DND-41 (cell line): Measurements from ENCODE around the gene ACTN1.

Experiments
- ATAC-seq: fragments of 200-7000 bp; cut with Tn5 transposase; 3 replicates; pipeline ENCODE4 v1.9.1; 2021; ENCODE audit warnings: low read depth; ENCODE audit not compliant: insufficient read depth
- DNase-seq: peaks from one replicate; pipeline ENCODE4 v3.0.0-alpha.2; 2020
- H2AFZ ChIP-seq: 2 replicates; pipeline ENCODE4 v1.6.0; 2012; ENCODE audit warnings: low read depth, low read length
- H3K27ac ChIP-seq: 2 replicates; pipeline ENCODE4 v1.5.1; 2012; ENCODE audit warnings: low read length, inconsistent platforms
- H3K27me3 ChIP-seq: fragments of 200-600 bp; sonication (generic); 2 replicates; pipeline ENCODE4 v1.6.0; 2012; ENCODE audit warnings: low read length, mild to moderate bottlenecking, inconsistent platforms; ENCODE audit not compliant: insufficient read depth, poor library complexity
- H3K36me3 ChIP-seq: 2 replicates; pipeline ENCODE4 v1.5.1; 2012; ENCODE audit warnings: low read length, inconsistent platforms; ENCODE audit not compliant: insufficient read depth
- H3K4me1 ChIP-seq: 2 replicates; pipeline ENCODE4 v1.5.1; 2012; ENCODE audit warnings: mild to moderate bottlenecking, low read length; ENCODE audit not compliant: insufficient read depth
- H3K4me2 ChIP-seq: 2 replicates; pipeline ENCODE4 v1.6.0; 2012; ENCODE audit warnings: mild to moderate bottlenecking, moderate library complexity, low read length, inconsistent platforms; ENCODE audit not compliant: insufficient read depth
- H3K4me3 ChIP-seq, 2 experiments: fragments of 200-600 bp in 1 of 2; shearing (Covaris generic) in 1 of 2; 2 replicates each; pipeline ENCODE4 v1.5.1; 2012 to 2016; ENCODE audit warnings: inconsistent platforms in 2 of 2, low read length in 2 of 2, mild to moderate bottlenecking in 2 of 2, low read depth in 1 of 2, moderate library complexity in 1 of 2
- H3K79me2 ChIP-seq: 2 replicates; pipeline ENCODE4 v1.6.0; 2012; ENCODE audit warnings: low read length, inconsistent platforms; ENCODE audit not compliant: insufficient read depth
- H3K9ac ChIP-seq: 2 replicates; pipeline ENCODE4 v1.6.0; 2012; ENCODE audit warnings: low read depth, mild to moderate bottlenecking, inconsistent platforms, low read length, moderate library complexity
- H3K9me3 ChIP-seq: 2 replicates; pipeline ENCODE4 v1.5.1; 2012; ENCODE audit warnings: low read length, moderate library complexity, mild to moderate bottlenecking, inconsistent platforms; ENCODE audit not compliant: insufficient read depth, severe bottlenecking
- H4K20me1 ChIP-seq: 2 replicates; pipeline ENCODE4 v1.6.0; 2012; ENCODE audit warnings: low read length; ENCODE audit not compliant: insufficient read depth
- EZH2 ChIP-seq: IDR thresholded peaks from 3 replicates; pipeline ENCODE4 v1.6.1; 2012; ENCODE audit warnings: borderline replicate concordance, low read depth, mild to moderate bottlenecking, moderate library complexity, low read length, inconsistent platforms; ENCODE audit not compliant: severe bottlenecking
- TF ChIP-seq, protein P1 (sequence below): IDR thresholded peaks from 2 replicates; pipeline ENCODE4 v1.5.1; 2012; ENCODE audit warnings: borderline replicate concordance, low read length, moderate library complexity, mild to moderate bottlenecking; ENCODE audit not compliant: poor library complexity, severe bottlenecking; ENCODE audit errors: extremely low read depth

ACTN1 gene

GRCh38 chr14:68998062-68998461 is 19.0 kb upstream of the ACTN1 start:
- Histone ChIP-seq H3K27me3 (no peaks in the 10 kb centered on the region), H2AFZ (no peak overlapping the region), H3K79me2 (no peaks in the 10 kb centered on the region), H3K36me3 (no peaks in the 10 kb centered on the region), H3K9ac (no peak overlapping the region), H3K9me3 (no peaks in the 10 kb centered on the region), H3K4me1 (no peaks in the 10 kb centered on the region), H3K4me3 (no peak overlapping the region), H4K20me1 (no peaks in the 10 kb centered on the region), H3K27ac (no peak overlapping the region), H3K4me2 (no peak overlapping the region)
- DNase-seq: no peak
- no peak for ATAC-seq
- no peak for TF ChIP-seq EZH2
- TF ChIP-seq, protein P1, sequence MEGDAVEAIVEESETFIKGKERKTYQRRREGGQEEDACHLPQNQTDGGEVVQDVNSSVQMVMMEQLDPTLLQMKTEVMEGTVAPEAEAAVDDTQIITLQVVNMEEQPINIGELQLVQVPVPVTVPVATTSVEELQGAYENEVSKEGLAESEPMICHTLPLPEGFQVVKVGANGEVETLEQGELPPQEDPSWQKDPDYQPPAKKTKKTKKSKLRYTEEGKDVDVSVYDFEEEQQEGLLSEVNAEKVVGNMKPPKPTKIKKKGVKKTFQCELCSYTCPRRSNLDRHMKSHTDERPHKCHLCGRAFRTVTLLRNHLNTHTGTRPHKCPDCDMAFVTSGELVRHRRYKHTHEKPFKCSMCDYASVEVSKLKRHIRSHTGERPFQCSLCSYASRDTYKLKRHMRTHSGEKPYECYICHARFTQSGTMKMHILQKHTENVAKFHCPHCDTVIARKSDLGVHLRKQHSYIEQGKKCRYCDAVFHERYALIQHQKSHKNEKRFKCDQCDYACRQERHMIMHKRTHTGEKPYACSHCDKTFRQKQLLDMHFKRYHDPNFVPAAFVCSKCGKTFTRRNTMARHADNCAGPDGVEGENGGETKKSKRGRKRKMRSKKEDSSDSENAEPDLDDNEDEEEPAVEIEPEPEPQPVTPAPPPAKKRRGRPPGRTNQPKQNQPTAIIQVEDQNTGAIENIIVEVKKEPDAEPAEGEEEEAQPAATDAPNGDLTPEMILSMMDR: no peak

DNA sequence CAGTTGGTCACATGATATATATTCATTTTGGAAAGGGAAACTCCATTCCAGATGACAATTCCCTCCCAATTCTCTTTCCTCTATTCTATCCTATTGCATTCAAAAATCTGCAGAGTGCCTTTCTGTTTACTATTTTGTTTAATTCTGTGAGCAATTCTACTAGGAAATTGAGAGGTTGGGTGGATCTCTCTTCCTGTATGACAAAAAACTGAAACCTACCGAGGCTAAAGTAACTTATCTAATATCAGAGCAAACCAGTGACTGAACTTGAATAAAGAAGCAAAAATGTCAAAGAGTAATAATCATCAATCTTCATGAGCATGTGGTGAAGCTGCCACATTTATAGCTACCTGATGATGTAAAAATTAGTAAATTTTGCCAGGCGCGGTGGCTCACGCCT is 16.6 kb upstream of the ACTN1 start:
- Histone ChIP-seq H3K4me1 (no peaks in the 10 kb centered on the region), H4K20me1 (no peaks in the 10 kb centered on the region), H3K9me3 (no peaks in the 10 kb centered on the region), H3K4me2 (no peak overlapping the region), H2AFZ (no peak overlapping the region), H3K36me3 (no peaks in the 10 kb centered on the region), H3K27me3 (no peaks in the 10 kb centered on the region), H3K9ac (no peak overlapping the region), H3K4me3 (no peak overlapping the region), H3K79me2 (no peaks in the 10 kb centered on the region), H3K27ac (no peak overlapping the region)
- no peak for TF ChIP-seq EZH2
- TF ChIP-seq, protein P1: no peak
- ATAC-seq (no peak), DNase-seq (no peak)

DNA sequence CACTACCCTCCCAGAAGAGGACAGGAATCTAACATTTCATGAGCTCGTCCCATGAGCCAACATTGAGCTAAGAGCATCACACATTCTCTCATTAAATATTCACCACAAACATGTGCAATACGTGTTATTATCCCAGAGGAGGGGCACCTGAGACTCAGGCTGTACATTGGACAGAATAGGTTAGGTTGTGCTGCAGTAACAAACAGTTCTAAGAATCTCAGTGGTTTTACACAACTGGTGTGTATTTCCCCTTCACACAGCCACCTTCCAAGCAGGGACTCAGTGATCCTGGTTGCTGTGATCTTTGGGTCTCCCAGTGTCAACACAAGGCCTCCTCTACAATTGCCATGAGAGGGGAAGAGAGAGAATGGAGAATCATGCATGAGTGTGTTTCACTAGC is 15.0 kb upstream of the ACTN1 start:
- H3K4me1 ChIP-seq: no peaks in the 10 kb centered on the region
- H3K27ac ChIP-seq: no peak overlapping the region
- H2AFZ ChIP-seq: no peak overlapping the region
- ATAC-seq: no peak
- H3K79me2 ChIP-seq: no peaks in the 10 kb centered on the region
- H4K20me1 ChIP-seq: no peaks in the 10 kb centered on the region
- H3K36me3 ChIP-seq: no peaks in the 10 kb centered on the region
- H3K4me3 ChIP-seq: no peak overlapping the region
- H3K9ac ChIP-seq: no peak overlapping the region
- TF ChIP-seq, protein P1: no peak
- TF ChIP-seq EZH2: no peak
- no peak for DNase-seq
- no peaks in the 10 kb centered on the region for H3K9me3 ChIP-seq
- no peaks in the 10 kb centered on the region for H3K27me3 ChIP-seq
- no peak overlapping the region for H3K4me2 ChIP-seq

GRCh38 chr14:68987653-68988036 is 8.5 kb upstream of the ACTN1 start:
- H3K27me3 ChIP-seq: peaks cover 6% of the 10 kb centered on the region
- no peaks in the 10 kb centered on the region for H3K36me3 ChIP-seq
- H3K9me3 ChIP-seq: no peaks in the 10 kb centered on the region
- H3K4me1 ChIP-seq: no peaks in the 10 kb centered on the region
- no peak for TF ChIP-seq EZH2
- TF ChIP-seq, protein P1: no peak
- no peaks in the 10 kb centered on the region for H3K79me2 ChIP-seq
- H2AFZ ChIP-seq: no peak overlapping the region
- H3K4me2 ChIP-seq: no peak overlapping the region
- peak; percentile 55; the same call in 1 of the 3 replicates for ATAC-seq
- no peaks in the 10 kb centered on the region for H4K20me1 ChIP-seq
- no peak overlapping the region for H3K9ac ChIP-seq
- H3K27ac ChIP-seq: no peak overlapping the region
- H3K4me3 ChIP-seq: no peak overlapping the region
- no peak for DNase-seq
